HepG2 (cell line): ENCODE data around the gene SLC25A1. TPM values are rescaled to one million over a fixed set of nuclear protein-coding genes. Genes with fewer than 3 reads are reported as not detected.

ENCODE experiments used
- ATAC-seq: fragments of 200-7000 bp; cut with Tn5 transposase; 3 replicates; pipeline ENCODE4 v1.9.1; 2020; ENCODE audit warnings: mild to moderate bottlenecking, moderate library complexity
- BruUV-seq: library from RNA; stranded (reverse); fragments of 400-500 nt; replicated peaks from 2 replicates; lab custom pipeline; 2021; lab: Mats Ljungman, UMichigan
- CTCF ChIA-PET: fragments of 300-600 bp; formaldehyde crosslinking; extraction: SDS; loops from one replicate; lab custom pipeline; 2021; ENCODE audit warnings: low total read pairs, inconsistent platforms, low intra/inter-chr PET ratio; lab: Yijun Ruan, JAX
- POLR2A ChIA-PET: fragments of 350-600 bp; sonication (Branson Sonifier 250); formaldehyde crosslinking; loops from one replicate; lab custom pipeline; 2020; ENCODE audit warnings: antibody characterized with exemption, inconsistent platforms; lab: Yijun Ruan, JAX
- DNase-seq: peaks from one replicate; pipeline ENCODE4 v3.0.0-alpha.2; 2015; ENCODE audit warnings: low spot score
- FAIRE-seq: peaks from 3 replicates; lab custom pipeline; 2011; peaks lifted over from hg19 to GRCh38; lab: Jason Lieb, UNC
- H2AFZ ChIP-seq: one replicate; pipeline ENCODE4 v1.6.1; 2011; ENCODE audit warnings: low read length, inconsistent platforms
- H3K27ac ChIP-seq: fragments of 300-600 bp; 3 replicates; pipeline ENCODE4 v1.8.0; 2011; ENCODE audit warnings: mixed run types, mild to moderate bottlenecking, mixed read lengths, low read length, inconsistent platforms; ENCODE audit not compliant: insufficient read depth; ENCODE audit errors: extremely low read length
- H3K27me3 ChIP-seq, 2 experiments: fragments of 200-600 bp in 1 of 2; 2 replicates in 1 of 2; 3 replicates in 1 of 2; pipeline versions ENCODE4 v1.6.0 to v1.8.0; 2011; ENCODE audit warnings: low read length in 2 of 2, mild to moderate bottlenecking in 2 of 2, moderate library complexity in 2 of 2, inconsistent platforms in 1 of 2; ENCODE audit not compliant: insufficient read depth in 2 of 2, control insufficient read depth in 1 of 2
- H3K36me3 ChIP-seq, 2 experiments: fragments of 200-600 bp in 1 of 2; replicated peaks in 1 of 2; 2 replicates in 1 of 2; 3 replicates in 1 of 2; pipeline versions ENCODE4 v1.5.1 to v1.8.0; 2011; ENCODE audit warnings: low read length in 2 of 2, inconsistent platforms in 1 of 2; ENCODE audit not compliant: insufficient read depth in 2 of 2, control insufficient read depth in 1 of 2
- H3K4me1 ChIP-seq: 2 replicates; pipeline ENCODE4 v1.5.1; 2012; ENCODE audit warnings: low read length, inconsistent platforms; ENCODE audit not compliant: insufficient read depth
- H3K4me2 ChIP-seq: 2 replicates; pipeline ENCODE4 v1.6.0; 2011; ENCODE audit warnings: low read depth, low read length, inconsistent platforms
- H3K4me3 ChIP-seq, 3 experiments: fragments of 200-600 bp in 1 of 3; sonication (generic), shearing (Covaris generic) in 1 of 3; replicated peaks in 1 of 3; 2 replicates each; pipeline ENCODE4 v1.5.1; 2011 to 2016; ENCODE audit warnings: low read length in 3 of 3, inconsistent platforms in 2 of 3, low read depth in 2 of 3, mild to moderate bottlenecking in 2 of 3, control low read depth in 1 of 3, mixed read lengths in 1 of 3; ENCODE audit not compliant: insufficient read depth in 1 of 3
- H3K79me2 ChIP-seq: one replicate; pipeline ENCODE4 v1.6.1; 2011; ENCODE audit warnings: low read length, inconsistent platforms; ENCODE audit not compliant: insufficient read depth
- H3K9ac ChIP-seq: 2 replicates; pipeline ENCODE4 v1.6.0; 2011; ENCODE audit warnings: mild to moderate bottlenecking, low read depth, low read length, inconsistent platforms; ENCODE audit not compliant: insufficient read depth
- H3K9me3 ChIP-seq: 2 replicates; pipeline ENCODE4 v1.5.1; 2012; ENCODE audit warnings: mild to moderate bottlenecking, low read length
- H4K20me1 ChIP-seq: 2 replicates; pipeline ENCODE4 v1.6.0; 2011; ENCODE audit warnings: inconsistent platforms, mild to moderate bottlenecking, low read length, moderate library complexity; ENCODE audit not compliant: insufficient read depth
- DMTF1 ChIP-seq: sonication (generic); formaldehyde crosslinking; IDR thresholded peaks from 2 replicates; pipeline ENCODE4 v1.4.0; 2020; ENCODE audit warnings: mild to moderate bottlenecking, missing genetic modification reagents
- ETV5 ChIP-seq: IDR thresholded peaks from 2 replicates; pipeline ENCODE4 v1.6.1; 2018; ENCODE audit warnings: missing biosample characterization, missing genetic modification reagents, inconsistent platforms, borderline replicate concordance
- KLF6 ChIP-seq: IDR thresholded peaks from 2 replicates; pipeline ENCODE4 v1.8.0; 2016; ENCODE audit warnings: missing biosample characterization, missing genetic modification reagents
- MYNN ChIP-seq: sonication (generic); formaldehyde crosslinking; IDR thresholded peaks from 2 replicates; pipeline ENCODE4 v1.4.0; 2020; ENCODE audit warnings: mild to moderate bottlenecking, low read depth, missing genetic modification reagents
- NFE2L1 ChIP-seq: sonication (generic); formaldehyde crosslinking; IDR thresholded peaks from 2 replicates; pipeline ENCODE4 v1.4.0; 2020; ENCODE audit warnings: missing genetic modification reagents, mild to moderate bottlenecking, borderline replicate concordance
- PHF8 ChIP-seq: sonication (generic); formaldehyde crosslinking; IDR thresholded peaks from 2 replicates; pipeline ENCODE4 v1.5.0; 2020; ENCODE audit warnings: missing genetic modification reagents
- RBFOX2 ChIP-seq: fragments of 200-400 bp; formaldehyde crosslinking; IDR thresholded peaks from 2 replicates; pipeline ENCODE4 v1.6.1; 2017; ENCODE audit warnings: low read depth, mild to moderate bottlenecking, low read length
- RNF219 ChIP-seq: sonication (generic); formaldehyde crosslinking; IDR thresholded peaks from 2 replicates; pipeline ENCODE4 v1.5.0; 2020; ENCODE audit warnings: mild to moderate bottlenecking, missing genetic modification reagents
- SP5 ChIP-seq: IDR thresholded peaks from 2 replicates; pipeline ENCODE4 v1.6.1; 2016; ENCODE audit warnings: low read depth, borderline replicate concordance
- ZNF326 ChIP-seq: sonication (generic); formaldehyde crosslinking; IDR thresholded peaks from 2 replicates; pipeline ENCODE4 v1.4.0; 2020; ENCODE audit warnings: missing genetic modification reagents, borderline replicate concordance
- ZNF343 ChIP-seq: sonication (generic); formaldehyde crosslinking; IDR thresholded peaks from 2 replicates; pipeline ENCODE4 v1.4.0; 2020; ENCODE audit warnings: mild to moderate bottlenecking, missing genetic modification reagents
- ZNF484 ChIP-seq: sonication (generic); formaldehyde crosslinking; IDR thresholded peaks from 2 replicates; pipeline ENCODE4 v1.5.1; 2020; ENCODE audit warnings: mild to moderate bottlenecking, low read depth, missing genetic modification reagents, borderline replicate concordance
- ZNF543 ChIP-seq: sonication (generic); formaldehyde crosslinking; IDR thresholded peaks from 2 replicates; pipeline ENCODE4 v1.4.0; 2020; ENCODE audit warnings: mild to moderate bottlenecking, missing genetic modification reagents
- ZNF772 ChIP-seq: sonication (generic); formaldehyde crosslinking; IDR thresholded peaks from 2 replicates; pipeline ENCODE4 v1.5.0; 2020; ENCODE audit warnings: mild to moderate bottlenecking, missing genetic modification reagents
- WGBS: methylation state at CpG from one replicate; pipeline ENCODE4 v1.1.6; 2017; ENCODE audit warnings: low lambda C conversion rate; 5-methylcytosine and 5-hydroxymethylcytosine counted together
- in situ Hi-C: cut with HindIII; loops from 2 replicates; pipeline ENCODE4 v1.10.0; 2017; ENCODE audit warnings: low pct_unique_long_range_greater_than_20kb; ENCODE audit not compliant: extremely low pct_ligation_motif_present
- intact Hi-C: fragments of 100-400 bp; cut with micrococcal nuclease; formaldehyde crosslinking; loops from one replicate; pipeline ENCODE4 v1.10.0; 2022; ENCODE audit not compliant: unreplicated experiment
- polyA plus RNA-seq, 8 experiments: library from polyadenylated mRNA; depleted of rRNA in 3 of 8; stranded (reverse) in 7 of 8; unstranded in 1 of 8; fragments of >200 nt; fragmentation: Illumina TruSeq in 4 of 8; extraction: Trizol in 4 of 8; gene quantifications; 2 replicates each; pipeline versions ENCODE4 v1.2.1 to v1.2.3, GENCODE V29; 2011 to 2016; ENCODE audit warnings: low read depth in 4 of 8, missing spikeins in 1 of 8, mixed read lengths in 1 of 8; ENCODE audit not compliant: insufficient read depth in 1 of 8
- total RNA-seq, 5 experiments: library from RNA; depleted of rRNA; stranded (reverse); fragments of >200 nt; fragmentation: Illumina TruSeq; extraction: Trizol; gene quantifications; 2 replicates each; pipeline ENCODE4 v1.2.3, GENCODE V29; 2016; ENCODE audit warnings: low read depth in 1 of 5

SLC25A1 gene
- total and polyA plus RNA-seq, 2 of the 13 experiments (the other 11 are each of a cell fraction or from before 2014, with no cell fraction given), result 49.4 to 161 TPM

GRCh38 chr22:19224985-19225384, 46.4 kb upstream of the SLC25A1 start:
- ATAC-seq (no peak), FAIRE-seq (no peak), DNase-seq (no peak)
- Histone ChIP-seq H3K79me2 (no peaks in the 10 kb centered on the region), H3K4me3 (no peak overlapping the region), H3K4me1 (no peaks in the 10 kb centered on the region), H4K20me1 (no peaks in the 10 kb centered on the region), H3K4me2 (no peak overlapping the region), H3K9ac (no peak overlapping the region), H3K9me3 (no peaks in the 10 kb centered on the region), H3K36me3 (peaks cover 6 to 36% of the 10 kb centered on the region in 2 experiments; a peak in 4 of 5 replicates), H3K27me3 (no peaks in the 10 kb centered on the region), H3K27ac (no peak overlapping the region), H2AFZ (no peak overlapping the region)
- TF ChIP-seq RNF219 (CRISPR knock-in tag) (no peak), ZNF543 (CRISPR knock-in tag) (no peak), SP5 (CRISPR knock-in tag) (no peak), ZNF772 (no peak), ZNF326 (CRISPR knock-in tag) (no peak), ZNF343 (CRISPR knock-in tag) (no peak), PHF8 (CRISPR knock-in tag) (no peak), KLF6 (CRISPR knock-in tag) (no peak), DMTF1 (no peak), MYNN (CRISPR knock-in tag) (no peak), NFE2L1 (CRISPR knock-in tag) (no peak), ETV5 (CRISPR knock-in tag) (no peak), RBFOX2 (no peak), ZNF484 (CRISPR knock-in tag) (no peak)
- intact Hi-C loops, result no loop called here
- in situ Hi-C loops, result no loop called here
- ChIA-PET POLR2A (no interaction called here), CTCF (no interaction called here)
- WGBS, result 90% methylated on average over 7 of the region's 7 CpGs
- BruUV-seq, result no TSS peak
